ENCODE results near the gene RELA. TPM values are rescaled to one million over a fixed set of nuclear protein-coding genes. Genes with fewer than 3 reads are reported as not detected.

RELA gene
- total and polyA plus RNA-seq, 2 of the 13 experiments (the other 11 are each of a cell fraction or from before 2014, with no cell fraction given) = 21.4 to 40.5 TPM

- no peak for TF ChIP-seq ZNF646 (CRISPR knock-in tag; IDR thresholded peaks at IDR 0.05)
- TF ChIP-seq DRAP1 (CRISPR knock-in tag; IDR thresholded peaks at IDR 0.05) = peak; percentile 52
- no peak for TF ChIP-seq ZNF557 (CRISPR knock-in tag; IDR thresholded peaks at IDR 0.05)
- TF ChIP-seq ISX (CRISPR knock-in tag; conservative IDR thresholded peaks at IDR 0.05) = no peak
- no peak for TF ChIP-seq TAF1 (CRISPR knock-in tag; IDR thresholded peaks at IDR 0.05)
- no peak for TF ChIP-seq TCF7 (IDR thresholded peaks at IDR 0.05; ENCODE audit: low read depth)
- TF ChIP-seq PBX3 (CRISPR knock-in tag; IDR thresholded peaks at IDR 0.05; ENCODE audit: borderline replicate concordance) = no peak
- peak; percentile 45; the same call in 1 of the 2 replicates for TF ChIP-seq NR2F2 (IDR thresholded peaks at IDR 0.05; ENCODE audit: borderline replicate concordance, low read depth)
- TF ChIP-seq WIZ (CRISPR knock-in tag; IDR thresholded peaks at IDR 0.05) = no peak
- TF ChIP-seq MAFG (CRISPR knock-in tag; IDR thresholded peaks at IDR 0.05) = no peak
- TF ChIP-seq ZNF18 (CRISPR knock-in tag; IDR thresholded peaks at IDR 0.05; ENCODE audit: insufficient replicate concordance) = peak; percentile 64
- TF ChIP-seq, protein P1, sequence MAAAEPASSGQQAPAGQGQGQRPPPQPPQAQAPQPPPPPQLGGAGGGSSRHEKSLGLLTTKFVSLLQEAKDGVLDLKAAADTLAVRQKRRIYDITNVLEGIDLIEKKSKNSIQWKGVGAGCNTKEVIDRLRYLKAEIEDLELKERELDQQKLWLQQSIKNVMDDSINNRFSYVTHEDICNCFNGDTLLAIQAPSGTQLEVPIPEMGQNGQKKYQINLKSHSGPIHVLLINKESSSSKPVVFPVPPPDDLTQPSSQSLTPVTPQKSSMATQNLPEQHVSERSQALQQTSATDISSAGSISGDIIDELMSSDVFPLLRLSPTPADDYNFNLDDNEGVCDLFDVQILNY (CRISPR knock-in tag; conservative IDR thresholded peaks at IDR 0.05) = no peak
- no peak for TF ChIP-seq ZMAT5 (CRISPR knock-in tag; IDR thresholded peaks at IDR 0.05; ENCODE audit: borderline replicate concordance, low read depth)
- TF ChIP-seq, protein P2, sequence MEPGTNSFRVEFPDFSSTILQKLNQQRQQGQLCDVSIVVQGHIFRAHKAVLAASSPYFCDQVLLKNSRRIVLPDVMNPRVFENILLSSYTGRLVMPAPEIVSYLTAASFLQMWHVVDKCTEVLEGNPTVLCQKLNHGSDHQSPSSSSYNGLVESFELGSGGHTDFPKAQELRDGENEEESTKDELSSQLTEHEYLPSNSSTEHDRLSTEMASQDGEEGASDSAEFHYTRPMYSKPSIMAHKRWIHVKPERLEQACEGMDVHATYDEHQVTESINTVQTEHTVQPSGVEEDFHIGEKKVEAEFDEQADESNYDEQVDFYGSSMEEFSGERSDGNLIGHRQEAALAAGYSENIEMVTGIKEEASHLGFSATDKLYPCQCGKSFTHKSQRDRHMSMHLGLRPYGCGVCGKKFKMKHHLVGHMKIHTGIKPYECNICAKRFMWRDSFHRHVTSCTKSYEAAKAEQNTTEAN (CRISPR knock-in tag; conservative IDR thresholded peaks at IDR 0.05) = no peak
These were observed 9.2 kb downstream of the RELA start (continued) for GRCh38 chr11:65653229-65654225.

Measured in HepG2 (cell line).